NCI-H748 (cell line): ENCODE results near the gene PDE11A.
A peak's percentile ranks its signal among the peaks of the same experiment; 100 is the strongest.

ENCODE experiments used
- DNase-seq: peaks from one replicate; lab custom pipeline; 2025; ENCODE audit not compliant: unreplicated experiment; lab: John Stamatoyannopoulos, UW

The PDE11A gene

GRCh38 chr2:177604271-177605065, 468.1 kb downstream of the PDE11A start:
- peak; percentile 65 for DNase-seq

GRCh38 chr2:177603768-177604167, 468.8 kb downstream of the PDE11A start:
- DNase-seq: no peak

DNA sequence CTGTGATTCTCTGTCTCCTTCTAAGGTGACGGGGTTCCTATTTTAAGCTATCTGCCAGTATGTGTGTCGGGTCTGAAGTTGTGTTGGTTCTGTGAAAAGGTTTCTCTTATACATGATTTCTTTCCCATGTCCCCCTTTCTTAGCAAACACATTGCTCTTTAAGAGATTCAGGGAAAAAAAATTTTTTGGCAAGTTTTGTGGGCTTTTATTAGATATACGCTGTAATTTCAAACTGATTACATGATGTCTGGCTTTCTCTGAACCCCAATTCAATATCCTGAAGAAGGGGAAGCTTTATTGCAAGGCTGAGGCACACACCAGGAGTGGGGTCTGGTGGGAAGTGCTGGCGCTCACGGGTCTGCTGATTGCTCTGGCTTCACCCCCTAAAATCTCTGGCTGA, 469.4 kb downstream of the PDE11A start:
- DNase-seq: no peak

DNA sequence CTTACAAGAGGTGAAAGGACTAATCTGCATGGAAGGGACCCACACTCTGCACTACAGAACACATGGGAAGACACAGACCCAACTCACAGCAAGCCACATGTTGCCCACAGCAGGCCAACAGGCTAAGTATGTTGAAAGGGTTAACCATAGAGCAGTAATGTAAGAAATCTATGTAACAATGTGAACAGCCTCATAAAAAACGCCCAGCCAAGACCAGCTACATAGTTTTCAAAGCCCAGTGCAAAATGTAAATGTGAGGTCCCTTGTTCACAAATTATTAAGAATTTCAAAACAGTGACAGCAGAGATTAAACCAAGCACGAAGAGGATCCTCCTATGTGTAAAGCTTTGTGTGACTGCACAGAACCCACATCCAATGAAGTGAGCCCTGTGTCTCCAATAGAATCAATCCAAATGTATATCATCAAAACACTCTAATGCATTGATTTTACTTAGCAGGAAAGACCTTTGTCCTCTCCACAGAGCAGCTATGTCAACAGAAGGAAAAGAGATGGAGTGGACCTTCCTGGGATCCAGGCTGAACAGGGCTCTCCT, 469.9 kb downstream of the PDE11A start:
- DNase-seq: no peak

DNA sequence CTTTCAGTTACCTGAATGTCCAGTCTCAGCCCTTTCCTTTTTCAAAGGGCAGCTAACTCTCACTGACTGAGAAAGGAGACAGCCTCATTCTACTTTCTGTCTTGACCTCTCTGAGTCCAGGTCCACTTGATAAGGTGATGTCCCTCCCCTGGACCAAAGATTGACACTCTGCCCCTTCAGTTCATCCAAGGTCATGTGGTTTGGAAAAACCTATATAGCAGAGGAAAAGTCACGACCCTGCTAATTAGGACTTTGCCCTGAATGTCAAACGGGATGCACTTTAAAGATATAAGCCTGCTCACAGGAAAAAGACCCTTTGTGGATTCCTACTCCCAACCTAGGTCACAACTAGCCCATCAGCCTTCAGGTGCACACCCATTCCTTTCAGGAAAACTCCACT, 471.7 kb downstream of the PDE11A start:
- DNase-seq: no peak

- DNase-seq: no peak
These were observed 472.6 kb downstream of the PDE11A start for GRCh38 chr2:177599956-177600355.

GRCh38 chr2:177599139-177599688, 473.4 kb downstream of the PDE11A start:
- DNase-seq: no peak

DNA sequence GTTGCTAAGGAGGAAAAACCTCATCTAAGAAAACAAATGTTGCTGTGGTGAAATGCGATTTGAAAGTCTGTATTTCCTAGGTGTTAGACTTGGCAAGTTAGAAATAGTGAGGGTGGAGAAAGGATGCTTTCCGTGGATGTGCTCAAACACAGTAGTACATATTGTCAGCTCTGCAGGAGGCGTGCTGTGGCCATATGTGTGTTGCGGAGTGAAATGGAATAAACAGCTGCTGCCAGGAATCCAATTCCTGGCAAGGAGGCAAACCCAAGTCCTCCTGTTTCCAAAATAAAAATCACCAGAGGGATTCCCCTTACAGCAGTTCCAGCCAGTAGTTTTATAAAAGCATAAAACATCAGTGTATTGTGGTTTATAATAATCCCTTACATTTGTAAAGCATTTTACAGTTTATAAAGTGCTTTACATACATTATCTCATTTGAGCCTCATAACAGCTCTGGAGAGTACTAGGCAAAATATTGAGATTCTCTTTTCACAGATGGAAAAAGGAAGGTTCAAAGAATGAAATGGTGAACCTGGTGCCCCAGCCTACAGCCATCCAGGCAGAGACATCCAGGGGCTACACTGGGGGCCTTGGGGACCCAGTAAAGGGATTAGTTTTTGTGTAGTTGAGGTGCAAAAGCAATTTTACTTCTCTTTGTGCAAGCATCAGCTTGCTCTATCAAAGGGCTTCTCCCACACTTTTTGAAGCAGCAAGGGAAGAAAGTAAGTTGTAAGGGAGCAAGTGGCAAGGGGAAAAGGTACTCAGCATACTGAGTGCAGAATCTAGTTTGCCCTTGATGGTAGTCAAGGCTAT, 474.0 kb downstream of the PDE11A start:
- peak; percentile 5 for DNase-seq

GRCh38 chr2:177597759-177598158, 474.8 kb downstream of the PDE11A start:
- DNase-seq: no peak

DNA sequence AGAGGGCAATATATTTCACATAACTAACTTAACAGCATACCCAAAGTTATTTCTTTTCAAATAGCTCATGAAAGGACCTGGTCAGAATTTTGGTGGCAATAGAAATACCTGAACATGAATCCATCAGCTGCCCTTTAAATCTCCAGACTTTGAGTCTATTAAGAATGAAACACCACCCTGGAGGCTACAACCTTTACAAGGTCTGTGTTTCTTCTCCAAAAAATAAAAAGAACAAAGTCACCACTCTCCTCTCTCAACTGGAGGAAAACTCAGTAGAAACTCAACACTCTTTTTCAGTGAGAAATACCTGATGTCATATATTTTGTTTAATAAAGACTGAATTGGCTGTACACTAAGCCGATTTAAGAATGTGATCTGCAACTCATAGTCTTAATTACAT, 475.7 kb downstream of the PDE11A start:
- DNase-seq: no peak

DNA sequence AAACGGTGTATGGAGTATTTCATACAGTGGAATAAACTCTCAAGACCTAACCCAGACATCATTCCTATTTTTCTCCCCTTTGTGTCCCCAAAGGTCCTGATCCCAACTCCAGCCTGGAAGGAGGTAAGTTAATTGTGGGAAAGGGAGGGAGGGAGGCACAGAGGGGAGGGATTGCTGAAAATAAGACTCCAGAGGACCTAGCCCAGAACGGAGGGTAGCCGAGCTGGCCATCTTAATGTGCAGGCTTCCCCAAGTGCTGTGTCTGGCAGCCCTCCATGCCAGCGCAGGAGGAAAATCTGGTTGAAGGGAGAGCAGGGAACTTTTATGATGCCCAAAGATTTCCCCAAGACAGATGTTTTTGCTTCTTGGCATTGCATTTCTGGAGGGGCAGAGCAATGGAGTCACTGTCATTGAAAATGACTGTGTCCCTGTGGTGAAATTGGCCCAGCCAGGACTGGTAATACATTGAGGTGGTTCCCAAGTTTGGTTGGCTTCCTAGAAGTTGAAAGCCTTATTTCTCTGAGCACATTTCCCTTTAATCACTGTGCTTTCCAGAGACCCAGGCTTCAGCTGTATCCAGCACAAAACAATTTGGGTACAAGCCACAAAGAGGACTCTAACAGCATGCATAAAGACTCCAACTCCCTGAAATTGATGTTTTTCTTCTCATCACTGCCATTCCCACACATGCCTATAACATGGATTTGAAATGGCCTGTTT, 477.3 kb downstream of the PDE11A start:
- DNase-seq: no peak

- no peak for DNase-seq
These were observed 479.2 kb downstream of the PDE11A start for GRCh38 chr2:177593402-177593801.

DNA sequence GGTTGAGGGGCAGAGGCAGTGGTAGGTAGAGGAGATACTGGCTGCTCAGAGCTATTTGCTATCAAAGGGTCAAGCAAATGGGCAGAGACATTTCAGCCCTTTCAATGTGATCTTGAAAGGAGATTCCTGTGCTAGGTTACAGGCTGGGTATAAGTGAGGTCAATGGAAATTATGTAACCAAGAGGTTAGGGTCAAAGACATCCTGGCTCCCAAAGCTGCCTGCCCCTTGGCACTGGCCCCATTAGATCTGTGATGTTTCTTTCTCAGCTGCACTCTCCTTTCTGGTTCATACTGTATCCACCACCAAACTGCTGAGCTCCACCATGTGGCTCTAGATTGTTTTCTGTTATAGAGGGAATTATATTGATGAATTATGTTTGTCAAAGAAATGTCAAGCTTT, 479.6 kb downstream of the PDE11A start:
- DNase-seq: no peak

DNA sequence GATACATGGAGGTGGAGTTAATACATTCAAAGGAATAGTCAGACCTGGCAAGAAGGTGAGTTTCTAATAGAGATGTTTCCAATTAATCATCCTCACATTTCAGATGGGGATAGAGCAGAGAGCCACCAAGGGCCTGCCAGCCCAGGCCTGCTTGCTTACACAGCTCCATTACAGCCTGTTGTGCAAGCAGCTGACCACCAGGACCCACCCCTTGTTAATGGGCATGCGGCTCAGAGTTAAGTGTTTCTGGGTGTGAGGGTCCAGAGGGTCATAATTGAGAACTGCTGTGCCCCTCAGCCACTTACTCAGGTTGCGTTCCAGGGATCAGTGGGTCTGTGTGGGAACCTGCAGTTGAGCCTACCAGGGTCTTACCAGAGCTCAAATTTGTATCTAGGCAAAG, 480.2 kb downstream of the PDE11A start:
- DNase-seq: no peak

- no peak for DNase-seq
These were observed 483.4 kb downstream of the PDE11A start for GRCh38 chr2:177589186-177589585.

GRCh38 chr2:177588671-177589070, 483.9 kb downstream of the PDE11A start:
- DNase-seq: no peak

- DNase-seq: no peak
These were observed 485.2 kb downstream of the PDE11A start for GRCh38 chr2:177587371-177587770.

GRCh38 chr2:177586154-177586553, 486.4 kb downstream of the PDE11A start:
- no peak for DNase-seq

DNA sequence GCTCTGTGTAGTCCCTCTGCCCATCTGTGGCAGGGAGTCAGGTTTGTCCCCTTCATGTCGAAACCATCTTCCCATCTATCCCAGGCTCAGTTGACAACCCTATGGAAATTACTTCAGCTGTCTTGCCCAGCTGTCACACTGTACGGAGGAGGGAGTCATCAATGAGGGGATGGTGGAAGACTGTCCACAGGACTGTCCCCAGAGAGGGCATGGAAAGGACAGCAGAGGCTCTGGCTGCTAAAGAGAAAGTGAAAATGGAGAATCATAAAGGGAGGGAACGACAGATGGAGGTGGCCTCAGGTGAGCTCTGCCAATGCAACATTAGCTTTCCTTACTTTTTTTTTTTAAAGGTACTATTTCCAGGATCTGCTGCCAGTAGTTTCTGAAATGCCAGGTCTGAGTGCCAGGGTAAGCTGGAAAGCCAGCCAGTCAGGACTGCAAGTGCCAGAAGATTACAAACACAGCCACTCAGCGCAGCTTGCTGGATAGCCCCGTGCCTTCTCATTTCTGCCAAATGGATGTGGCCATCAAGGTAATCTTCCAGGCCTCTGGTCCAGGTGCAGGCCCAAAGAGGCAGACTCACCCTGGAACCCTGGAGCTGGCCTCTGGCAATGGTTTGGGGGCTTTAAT, 487.2 kb downstream of the PDE11A start:
- DNase-seq: no peak

- DNase-seq: no peak
These were observed 488.4 kb downstream of the PDE11A start for GRCh38 chr2:177584030-177584692.
